Measurements from ENCODE around the gene PSMC5.
"Not testable (repeated sequence)": the region's sequence is repeated elsewhere in the genome, so short reads cannot be mapped to it uniquely, and the experiment has no call there.

PSMC5 gene

DNA sequence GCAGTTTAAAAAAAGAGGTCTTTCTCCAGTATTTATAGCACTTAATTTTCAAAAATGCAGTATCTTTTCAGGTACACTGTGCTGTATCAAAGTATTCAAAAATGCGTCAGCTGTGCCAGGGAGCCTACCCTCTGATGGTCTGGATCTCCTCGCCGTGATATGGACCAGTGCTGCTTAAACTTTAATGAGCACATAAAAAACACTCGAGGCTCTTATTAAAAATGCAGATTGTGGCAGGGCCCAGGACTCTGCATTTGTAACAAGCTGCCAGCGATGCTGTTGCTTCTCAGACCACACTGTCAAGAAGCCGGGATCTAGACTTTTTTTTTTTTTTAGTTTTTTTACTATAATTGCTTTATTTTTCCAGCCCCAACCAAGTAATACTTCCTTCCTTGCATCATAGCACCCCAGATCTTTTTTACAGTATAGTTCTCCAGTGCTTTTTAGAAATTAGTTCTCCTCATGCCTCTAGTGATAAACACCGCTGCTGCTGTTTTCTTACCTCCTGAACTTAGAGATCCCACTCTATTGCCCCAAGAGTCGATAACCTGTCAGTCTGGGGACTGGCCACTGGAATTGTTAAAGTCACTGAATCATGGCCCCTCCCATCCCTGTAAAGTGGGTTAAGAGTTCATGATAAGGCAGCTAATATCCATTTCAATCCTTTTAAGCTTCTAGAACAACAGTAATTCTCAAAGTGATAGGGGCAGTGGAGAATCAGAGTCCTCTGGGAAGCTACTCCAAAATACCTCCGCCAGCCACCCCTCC is 16.9 kb downstream of the PSMC5 start:
- Histone ChIP-seq H3K36me3 (ENCODE audit: control insufficient read depth in 2 of 2, insufficient read depth in 2 of 2, low read length in 2 of 2) (no peaks in the 10 kb centered on the region), H3K27ac (ENCODE audit: low read depth in 2 of 2, low read length in 2 of 2) (peak overlapping the region; percentile 76 to 86), H3K9ac (ENCODE audit: low read depth in 1 of 2, low read length in 2 of 2) (peak overlapping the region in 1 of 2 donors; percentile 63), H3K4me3 (ENCODE audit: low read length in 2 of 2) (peak overlapping the region in 1 of 2 donors; percentile 87), H3K9me3 (ENCODE audit: control insufficient read depth in 2 of 2, low read length in 2 of 2) (no peaks in the 10 kb centered on the region), H3K4me1 (ENCODE audit: control insufficient read depth in 2 of 2, insufficient read depth in 2 of 2, low read length in 2 of 2) (peaks cover 22 to 24% of the 10 kb centered on the region in 2 donors), H3K27me3 (ENCODE audit: control insufficient read depth in 2 of 2, insufficient read depth in 2 of 2, low read length in 2 of 2) (no peaks in the 10 kb centered on the region)

DNA sequence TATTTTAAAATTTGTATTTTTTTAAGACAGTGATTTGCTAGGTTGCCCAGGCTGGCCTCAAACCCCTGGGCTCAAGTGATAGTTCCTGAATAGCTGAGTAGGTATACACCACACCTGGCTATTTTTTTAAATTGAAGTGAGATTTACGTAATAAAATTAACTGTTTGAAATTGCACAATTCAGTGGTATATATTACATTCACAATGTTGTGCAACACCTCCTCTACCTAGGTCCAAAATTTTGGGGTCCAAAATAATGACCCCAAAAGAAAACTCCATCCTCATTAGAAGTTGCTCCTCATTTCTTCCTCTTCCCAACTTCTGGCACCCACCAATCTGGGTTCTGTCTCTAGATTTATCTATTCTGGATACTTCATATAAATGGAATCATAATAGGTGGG is 18.3 kb downstream of the PSMC5 start:
- H3K9ac ChIP-seq (ENCODE audit: low read depth in 1 of 2, low read length in 2 of 2): no peak overlapping the region
- no peaks in the 10 kb centered on the region for H3K27me3 ChIP-seq (ENCODE audit: control insufficient read depth in 2 of 2, insufficient read depth in 2 of 2, low read length in 2 of 2)
- H3K9me3 ChIP-seq (ENCODE audit: control insufficient read depth in 2 of 2, low read length in 2 of 2): no peaks in the 10 kb centered on the region
- no peak overlapping the region for H3K4me3 ChIP-seq (ENCODE audit: low read length in 2 of 2)
- peaks cover 14% of the 10 kb centered on the region in 2 donors for H3K4me1 ChIP-seq (ENCODE audit: control insufficient read depth in 2 of 2, insufficient read depth in 2 of 2, low read length in 2 of 2)
- no peaks in the 10 kb centered on the region for H3K36me3 ChIP-seq (ENCODE audit: control insufficient read depth in 2 of 2, insufficient read depth in 2 of 2, low read length in 2 of 2)
- no peak overlapping the region for H3K27ac ChIP-seq (ENCODE audit: low read depth in 2 of 2, low read length in 2 of 2)

DNA sequence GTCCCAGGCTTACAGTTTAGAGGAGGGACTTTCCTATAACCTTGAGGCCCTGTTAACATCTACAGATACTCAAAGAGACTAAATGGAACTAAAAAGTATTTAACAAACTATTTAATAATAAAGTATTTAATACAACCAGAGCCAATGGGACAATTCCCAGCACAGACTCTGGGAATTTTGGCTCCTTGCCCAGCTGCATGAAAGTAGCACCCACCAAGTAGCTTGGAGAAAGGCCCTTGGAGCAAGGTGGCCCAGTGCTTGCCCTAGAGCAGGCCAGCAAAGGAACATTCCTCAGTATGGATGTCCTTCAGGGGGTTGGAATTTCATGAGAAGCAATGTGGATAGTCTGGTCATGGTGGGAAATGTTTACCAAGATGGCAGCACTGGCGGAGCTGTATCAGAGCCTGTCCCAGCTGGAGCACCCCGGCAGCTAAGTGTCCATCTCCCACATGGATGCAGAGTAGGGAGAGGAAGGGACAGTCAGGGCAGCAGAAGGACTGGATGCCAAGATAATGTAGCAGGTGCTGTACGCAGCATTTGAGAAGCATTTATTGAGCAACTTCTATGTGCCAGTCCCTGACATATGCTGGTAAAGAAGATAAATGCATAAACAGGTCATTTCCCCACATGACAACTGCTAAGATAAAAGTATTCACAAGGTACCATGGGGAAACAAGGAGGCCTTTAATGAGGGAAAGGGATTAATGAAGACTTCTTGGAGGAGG is 20.5 kb downstream of the PSMC5 start:
- H3K9me3 ChIP-seq (ENCODE audit: control insufficient read depth in 2 of 2, low read length in 2 of 2): no peaks in the 10 kb centered on the region
- H3K36me3 ChIP-seq (ENCODE audit: control insufficient read depth in 2 of 2, insufficient read depth in 2 of 2, low read length in 2 of 2): no peaks in the 10 kb centered on the region
- no peak overlapping the region for H3K9ac ChIP-seq (ENCODE audit: low read depth in 1 of 2, low read length in 2 of 2)
- H3K4me1 ChIP-seq (ENCODE audit: control insufficient read depth in 2 of 2, insufficient read depth in 2 of 2, low read length in 2 of 2): peaks cover 2 to 4% of the 10 kb centered on the region in 2 donors
- no peak overlapping the region for H3K27ac ChIP-seq (ENCODE audit: low read depth in 2 of 2, low read length in 2 of 2)
- no peaks in the 10 kb centered on the region for H3K27me3 ChIP-seq (ENCODE audit: control insufficient read depth in 2 of 2, insufficient read depth in 2 of 2, low read length in 2 of 2)
- H3K4me3 ChIP-seq (ENCODE audit: low read length in 2 of 2): no peak overlapping the region

DNA sequence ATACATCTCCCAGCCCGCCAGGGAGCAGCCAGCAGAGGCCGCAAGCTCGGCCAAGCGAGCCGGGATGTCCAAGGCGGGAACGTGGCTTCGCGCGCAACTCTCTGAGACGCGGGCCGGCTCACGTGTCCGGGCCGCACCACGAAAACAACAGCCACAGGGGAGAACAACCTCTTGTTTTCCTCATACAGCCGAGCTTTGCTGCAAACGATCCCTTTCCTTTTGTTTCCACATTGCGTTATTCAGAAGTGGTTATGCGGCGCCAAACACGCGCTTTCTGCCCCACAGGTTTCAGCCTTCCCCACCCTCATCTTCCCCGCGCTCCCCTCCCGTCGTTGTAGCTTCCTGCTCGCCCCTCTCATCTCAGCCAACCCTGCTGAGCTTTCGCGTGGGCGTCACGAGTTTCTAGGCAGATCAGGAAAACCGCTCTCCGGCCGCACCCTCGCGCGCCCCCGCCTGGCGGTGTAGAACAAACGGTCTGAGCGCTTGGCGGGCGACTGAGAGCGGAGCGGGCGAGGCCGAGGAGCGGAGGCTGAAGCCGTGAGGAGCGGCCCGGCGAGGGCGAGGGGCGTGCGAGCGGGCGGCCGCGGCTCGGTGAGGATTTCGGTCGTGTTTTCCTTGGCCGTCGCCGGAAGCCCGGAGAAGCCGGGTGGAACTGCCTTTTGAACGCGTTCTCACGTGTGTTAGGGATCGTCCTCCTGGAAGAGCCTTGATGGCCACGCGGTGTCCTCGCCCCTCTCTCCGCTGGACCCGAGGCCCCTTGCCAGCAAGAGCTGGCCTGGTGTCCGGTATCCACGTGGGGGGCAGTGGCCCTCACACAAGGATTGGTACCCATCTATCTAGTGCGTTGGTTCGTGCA is 21.8 kb downstream of the PSMC5 start:
- Histone ChIP-seq H3K4me3 (ENCODE audit: low read length in 2 of 2) (peak overlapping the region; percentile 53 to 76), H3K9ac (ENCODE audit: low read depth in 1 of 2, low read length in 2 of 2) (peak overlapping the region; percentile 30 to 63), H3K27me3 (ENCODE audit: control insufficient read depth in 2 of 2, insufficient read depth in 2 of 2, low read length in 2 of 2) (no peaks in the 10 kb centered on the region), H3K9me3 (ENCODE audit: control insufficient read depth in 2 of 2, low read length in 2 of 2) (no peaks in the 10 kb centered on the region), H3K27ac (ENCODE audit: low read depth in 2 of 2, low read length in 2 of 2) (peak overlapping the region in 1 of 2 donors; percentile 48), H3K36me3 (ENCODE audit: control insufficient read depth in 2 of 2, insufficient read depth in 2 of 2, low read length in 2 of 2) (no peaks in the 10 kb centered on the region), H3K4me1 (ENCODE audit: control insufficient read depth in 2 of 2, insufficient read depth in 2 of 2, low read length in 2 of 2) (peaks cover 0 to 4% of the 10 kb centered on the region in 2 donors)

DNA sequence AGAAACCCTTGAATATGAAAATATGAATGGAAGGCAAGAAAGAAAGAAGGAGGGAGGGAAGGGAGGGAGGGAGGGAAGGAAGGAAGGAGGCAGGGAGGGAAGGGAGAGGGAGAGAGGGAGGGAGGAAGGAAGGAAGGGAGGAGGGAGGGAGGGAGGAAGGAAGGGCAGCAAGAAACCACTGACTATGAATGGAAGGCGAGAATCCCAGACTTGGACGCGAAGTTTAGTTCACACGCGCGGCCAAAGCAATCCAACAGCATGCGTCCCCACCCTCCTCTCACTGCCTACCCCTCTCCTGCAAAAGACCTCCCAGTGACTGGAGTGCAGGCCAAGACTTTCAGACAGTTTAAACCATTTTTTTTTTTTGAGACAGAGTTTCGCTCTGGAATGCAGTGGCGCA is 23.2 kb downstream of the PSMC5 start:
- Histone ChIP-seq H3K9ac (ENCODE audit: low read depth in 1 of 2, low read length in 2 of 2) (no peak overlapping the region), H3K27ac (ENCODE audit: low read depth in 2 of 2, low read length in 2 of 2) (no peak overlapping the region), H3K36me3 (ENCODE audit: control insufficient read depth in 2 of 2, insufficient read depth in 2 of 2, low read length in 2 of 2) (no peaks in the 10 kb centered on the region), H3K27me3 (ENCODE audit: control insufficient read depth in 2 of 2, insufficient read depth in 2 of 2, low read length in 2 of 2) (no peaks in the 10 kb centered on the region), H3K9me3 (ENCODE audit: control insufficient read depth in 2 of 2, low read length in 2 of 2) (no peaks in the 10 kb centered on the region), H3K4me1 (ENCODE audit: control insufficient read depth in 2 of 2, insufficient read depth in 2 of 2, low read length in 2 of 2) (peaks cover 0 to 4% of the 10 kb centered on the region in 2 donors), H3K4me3 (ENCODE audit: low read length in 2 of 2) (no peak overlapping the region)

DNA sequence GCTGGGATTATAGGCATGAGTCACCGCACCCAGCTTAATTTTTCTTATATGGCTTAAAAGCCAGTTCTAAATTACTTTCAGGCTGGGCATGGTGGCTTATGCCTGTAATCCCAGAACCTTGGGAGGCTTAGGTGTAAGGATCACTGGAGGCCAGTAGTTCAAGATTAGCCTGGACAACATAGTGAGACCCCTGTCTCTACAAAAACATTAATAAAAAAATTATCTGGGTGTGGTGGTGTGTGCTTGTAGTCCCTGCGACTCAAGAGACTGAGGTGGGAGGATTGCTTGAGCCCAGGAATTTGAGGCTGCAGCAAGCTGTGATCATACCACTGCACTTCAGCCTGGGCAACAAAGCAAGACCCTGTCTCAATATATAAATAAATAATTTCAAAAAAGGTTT is 26.0 kb downstream of the PSMC5 start:
- no peaks in the 10 kb centered on the region for H3K9me3 ChIP-seq (ENCODE audit: control insufficient read depth in 2 of 2, low read length in 2 of 2)
- no peaks in the 10 kb centered on the region for H3K36me3 ChIP-seq (ENCODE audit: control insufficient read depth in 2 of 2, insufficient read depth in 2 of 2, low read length in 2 of 2)
- H3K27ac ChIP-seq (ENCODE audit: low read depth in 2 of 2, low read length in 2 of 2): no peak overlapping the region
- no peak overlapping the region for H3K9ac ChIP-seq (ENCODE audit: low read depth in 1 of 2, low read length in 2 of 2)
- no peaks in the 10 kb centered on the region for H3K27me3 ChIP-seq (ENCODE audit: control insufficient read depth in 2 of 2, insufficient read depth in 2 of 2, low read length in 2 of 2)
- peaks cover 0 to 4% of the 10 kb centered on the region in 2 donors for H3K4me1 ChIP-seq (ENCODE audit: control insufficient read depth in 2 of 2, insufficient read depth in 2 of 2, low read length in 2 of 2)
- H3K4me3 ChIP-seq (ENCODE audit: low read length in 2 of 2): no peak overlapping the region

DNA sequence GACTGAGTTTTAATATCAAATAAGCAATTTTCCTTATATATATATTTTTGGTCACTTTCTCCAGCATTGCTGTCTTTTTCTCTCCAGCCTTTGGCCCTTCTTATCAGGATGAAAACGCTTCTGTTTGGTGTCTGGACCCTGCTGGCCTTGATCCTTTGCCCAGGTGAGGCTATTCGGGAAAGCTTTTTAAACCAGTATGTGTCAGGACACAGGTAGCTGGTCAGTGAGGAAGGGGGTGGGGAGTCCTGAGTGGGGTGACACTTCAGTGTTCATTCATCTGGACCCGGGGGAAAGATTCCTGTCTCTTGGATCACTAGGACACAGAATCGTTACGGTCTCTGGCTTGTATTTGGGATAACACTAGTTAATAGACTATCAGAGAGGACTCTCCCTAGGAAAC is 27.5 kb downstream of the PSMC5 start:
- Histone ChIP-seq H3K4me3 (ENCODE audit: low read length in 2 of 2) (no peak overlapping the region), H3K27me3 (ENCODE audit: control insufficient read depth in 2 of 2, insufficient read depth in 2 of 2, low read length in 2 of 2) (no peaks in the 10 kb centered on the region), H3K4me1 (ENCODE audit: control insufficient read depth in 2 of 2, insufficient read depth in 2 of 2, low read length in 2 of 2) (no peaks in the 10 kb centered on the region), H3K27ac (ENCODE audit: low read depth in 2 of 2, low read length in 2 of 2) (no peak overlapping the region), H3K36me3 (ENCODE audit: control insufficient read depth in 2 of 2, insufficient read depth in 2 of 2, low read length in 2 of 2) (no peaks in the 10 kb centered on the region), H3K9ac (ENCODE audit: low read depth in 1 of 2, low read length in 2 of 2) (no peak overlapping the region), H3K9me3 (ENCODE audit: control insufficient read depth in 2 of 2, low read length in 2 of 2) (no peaks in the 10 kb centered on the region)

DNA sequence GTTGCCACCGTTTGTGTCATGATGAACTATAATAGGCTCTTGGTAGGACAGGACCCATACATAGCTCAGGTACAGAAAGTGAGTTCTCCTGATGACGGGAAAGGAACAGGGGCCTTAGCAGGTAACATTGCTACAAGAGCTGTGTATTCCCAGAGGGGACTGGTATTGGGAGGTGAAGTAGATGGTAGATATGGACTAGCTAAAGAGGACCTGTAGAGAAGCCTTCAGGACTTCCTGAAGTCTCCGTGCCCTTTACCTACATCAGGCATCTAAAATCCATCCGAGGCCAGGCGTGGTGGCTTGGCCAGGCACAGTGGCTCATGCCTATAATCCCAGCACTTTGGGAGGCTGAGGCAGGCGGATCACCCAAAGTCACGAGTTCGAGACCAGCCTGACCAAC is 28.0 kb downstream of the PSMC5 start:
- Histone ChIP-seq H3K9me3 (ENCODE audit: control insufficient read depth in 2 of 2, low read length in 2 of 2) (no peaks in the 10 kb centered on the region), H3K27me3 (ENCODE audit: control insufficient read depth in 2 of 2, insufficient read depth in 2 of 2, low read length in 2 of 2) (no peaks in the 10 kb centered on the region), H3K36me3 (ENCODE audit: control insufficient read depth in 2 of 2, insufficient read depth in 2 of 2, low read length in 2 of 2) (no peaks in the 10 kb centered on the region), H3K4me1 (ENCODE audit: control insufficient read depth in 2 of 2, insufficient read depth in 2 of 2, low read length in 2 of 2) (no peaks in the 10 kb centered on the region), H3K4me3 (ENCODE audit: low read length in 2 of 2) (no peak overlapping the region), H3K9ac (ENCODE audit: low read depth in 1 of 2, low read length in 2 of 2) (no peak overlapping the region), H3K27ac (ENCODE audit: low read depth in 2 of 2, low read length in 2 of 2) (no peak overlapping the region)

DNA sequence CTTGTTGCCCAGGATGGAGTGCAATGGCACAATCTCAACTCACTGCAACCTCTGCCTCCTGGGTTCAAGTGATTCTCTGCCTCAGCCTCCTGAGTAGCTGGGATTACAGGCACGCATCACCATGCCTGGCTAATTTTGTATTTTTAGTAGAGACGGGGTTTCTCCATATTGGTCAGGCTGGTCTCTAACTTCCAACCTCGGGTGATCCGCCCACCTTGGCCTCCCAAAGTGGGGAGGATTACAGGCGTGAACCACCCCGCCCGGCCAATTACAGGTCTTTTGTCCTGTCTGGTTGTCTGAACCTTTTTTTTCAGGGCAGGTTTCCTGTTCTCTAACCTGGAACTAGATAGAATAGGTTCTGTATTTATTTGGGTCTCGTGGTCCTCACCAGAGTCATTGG is 29.2 kb downstream of the PSMC5 start:
- H3K9ac ChIP-seq (ENCODE audit: low read depth in 1 of 2, low read length in 2 of 2); H3K27me3 ChIP-seq (ENCODE audit: control insufficient read depth in 2 of 2, insufficient read depth in 2 of 2, low read length in 2 of 2); H3K4me3 ChIP-seq (ENCODE audit: low read length in 2 of 2); H3K27ac ChIP-seq (ENCODE audit: low read depth in 2 of 2, low read length in 2 of 2); H3K36me3 ChIP-seq (ENCODE audit: control insufficient read depth in 2 of 2, insufficient read depth in 2 of 2, low read length in 2 of 2); H3K9me3 ChIP-seq (ENCODE audit: control insufficient read depth in 2 of 2, low read length in 2 of 2); H3K4me1 ChIP-seq (ENCODE audit: control insufficient read depth in 2 of 2, insufficient read depth in 2 of 2, low read length in 2 of 2): not testable (repeated sequence)

DNA sequence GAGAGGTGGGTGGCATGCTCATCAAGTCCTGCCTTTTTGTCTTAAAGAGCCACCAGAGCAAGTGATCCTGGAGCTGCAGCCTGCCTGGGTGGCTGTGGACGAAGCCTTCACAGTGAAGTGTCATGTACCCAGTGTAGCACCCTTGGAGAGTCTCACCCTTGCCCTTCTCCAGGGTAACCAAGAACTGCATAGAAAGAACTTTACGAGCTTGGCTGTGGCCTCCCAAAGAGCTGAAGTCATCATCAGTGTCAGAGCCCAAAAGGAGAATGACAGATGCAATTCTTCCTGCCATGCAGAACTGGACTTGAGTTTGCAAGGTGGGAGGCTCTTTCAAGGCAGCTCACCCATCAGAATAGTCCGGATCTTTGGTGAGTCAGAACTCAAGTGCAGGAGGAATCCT is 32.0 kb downstream of the PSMC5 start:
- no peak overlapping the region for H3K9ac ChIP-seq (ENCODE audit: low read depth in 1 of 2, low read length in 2 of 2)
- H3K27me3 ChIP-seq (ENCODE audit: control insufficient read depth in 2 of 2, insufficient read depth in 2 of 2, low read length in 2 of 2): no peaks in the 10 kb centered on the region
- no peak overlapping the region for H3K4me3 ChIP-seq (ENCODE audit: low read length in 2 of 2)
- H3K27ac ChIP-seq (ENCODE audit: low read depth in 2 of 2, low read length in 2 of 2): no peak overlapping the region
- no peaks in the 10 kb centered on the region for H3K4me1 ChIP-seq (ENCODE audit: control insufficient read depth in 2 of 2, insufficient read depth in 2 of 2, low read length in 2 of 2)
- no peaks in the 10 kb centered on the region for H3K36me3 ChIP-seq (ENCODE audit: control insufficient read depth in 2 of 2, insufficient read depth in 2 of 2, low read length in 2 of 2)
- no peaks in the 10 kb centered on the region for H3K9me3 ChIP-seq (ENCODE audit: control insufficient read depth in 2 of 2, low read length in 2 of 2)
